ENCODE results near the gene USP40.

GRCh38 chr2:233439191-233439590 is 127.4 kb downstream of the USP40 start:
- no peak for TF ChIP-seq CTCF (tag by site-specific recombination; IDR thresholded peaks at IDR 0.05)
- TF ChIP-seq, protein P1, sequence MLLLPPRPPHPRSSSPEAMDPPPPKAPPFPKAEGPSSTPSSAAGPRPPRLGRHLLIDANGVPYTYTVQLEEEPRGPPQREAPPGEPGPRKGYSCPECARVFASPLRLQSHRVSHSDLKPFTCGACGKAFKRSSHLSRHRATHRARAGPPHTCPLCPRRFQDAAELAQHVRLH (tag by site-specific recombination; IDR thresholded peaks at IDR 0.05) = no peak
- no peak for TF ChIP-seq ZBTB44 (tag by site-specific recombination; IDR thresholded peaks at IDR 0.05)
- TF ChIP-seq, protein P2, sequence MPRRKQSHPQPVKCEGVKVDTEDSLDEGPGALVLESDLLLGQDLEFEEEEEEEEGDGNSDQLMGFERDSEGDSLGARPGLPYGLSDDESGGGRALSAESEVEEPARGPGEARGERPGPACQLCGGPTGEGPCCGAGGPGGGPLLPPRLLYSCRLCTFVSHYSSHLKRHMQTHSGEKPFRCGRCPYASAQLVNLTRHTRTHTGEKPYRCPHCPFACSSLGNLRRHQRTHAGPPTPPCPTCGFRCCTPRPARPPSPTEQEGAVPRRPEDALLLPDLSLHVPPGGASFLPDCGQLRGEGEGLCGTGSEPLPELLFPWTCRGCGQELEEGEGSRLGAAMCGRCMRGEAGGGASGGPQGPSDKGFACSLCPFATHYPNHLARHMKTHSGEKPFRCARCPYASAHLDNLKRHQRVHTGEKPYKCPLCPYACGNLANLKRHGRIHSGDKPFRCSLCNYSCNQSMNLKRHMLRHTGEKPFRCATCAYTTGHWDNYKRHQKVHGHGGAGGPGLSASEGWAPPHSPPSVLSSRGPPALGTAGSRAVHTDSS (tag by site-specific recombination; IDR thresholded peaks at IDR 0.05) = no peak
- TF ChIP-seq, protein P3, sequence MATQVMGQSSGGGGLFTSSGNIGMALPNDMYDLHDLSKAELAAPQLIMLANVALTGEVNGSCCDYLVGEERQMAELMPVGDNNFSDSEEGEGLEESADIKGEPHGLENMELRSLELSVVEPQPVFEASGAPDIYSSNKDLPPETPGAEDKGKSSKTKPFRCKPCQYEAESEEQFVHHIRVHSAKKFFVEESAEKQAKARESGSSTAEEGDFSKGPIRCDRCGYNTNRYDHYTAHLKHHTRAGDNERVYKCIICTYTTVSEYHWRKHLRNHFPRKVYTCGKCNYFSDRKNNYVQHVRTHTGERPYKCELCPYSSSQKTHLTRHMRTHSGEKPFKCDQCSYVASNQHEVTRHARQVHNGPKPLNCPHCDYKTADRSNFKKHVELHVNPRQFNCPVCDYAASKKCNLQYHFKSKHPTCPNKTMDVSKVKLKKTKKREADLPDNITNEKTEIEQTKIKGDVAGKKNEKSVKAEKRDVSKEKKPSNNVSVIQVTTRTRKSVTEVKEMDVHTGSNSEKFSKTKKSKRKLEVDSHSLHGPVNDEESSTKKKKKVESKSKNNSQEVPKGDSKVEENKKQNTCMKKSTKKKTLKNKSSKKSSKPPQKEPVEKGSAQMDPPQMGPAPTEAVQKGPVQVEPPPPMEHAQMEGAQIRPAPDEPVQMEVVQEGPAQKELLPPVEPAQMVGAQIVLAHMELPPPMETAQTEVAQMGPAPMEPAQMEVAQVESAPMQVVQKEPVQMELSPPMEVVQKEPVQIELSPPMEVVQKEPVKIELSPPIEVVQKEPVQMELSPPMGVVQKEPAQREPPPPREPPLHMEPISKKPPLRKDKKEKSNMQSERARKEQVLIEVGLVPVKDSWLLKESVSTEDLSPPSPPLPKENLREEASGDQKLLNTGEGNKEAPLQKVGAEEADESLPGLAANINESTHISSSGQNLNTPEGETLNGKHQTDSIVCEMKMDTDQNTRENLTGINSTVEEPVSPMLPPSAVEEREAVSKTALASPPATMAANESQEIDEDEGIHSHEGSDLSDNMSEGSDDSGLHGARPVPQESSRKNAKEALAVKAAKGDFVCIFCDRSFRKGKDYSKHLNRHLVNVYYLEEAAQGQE (tag by site-specific recombination; IDR thresholded peaks at IDR 0.05) = no peak
- TF ChIP-seq ZNF121 (tag by site-specific recombination; IDR thresholded peaks at IDR 0.05) = no peak
- no peak for TF ChIP-seq BCL6B (tag by site-specific recombination; IDR thresholded peaks at IDR 0.05)
- TF ChIP-seq, protein P4, sequence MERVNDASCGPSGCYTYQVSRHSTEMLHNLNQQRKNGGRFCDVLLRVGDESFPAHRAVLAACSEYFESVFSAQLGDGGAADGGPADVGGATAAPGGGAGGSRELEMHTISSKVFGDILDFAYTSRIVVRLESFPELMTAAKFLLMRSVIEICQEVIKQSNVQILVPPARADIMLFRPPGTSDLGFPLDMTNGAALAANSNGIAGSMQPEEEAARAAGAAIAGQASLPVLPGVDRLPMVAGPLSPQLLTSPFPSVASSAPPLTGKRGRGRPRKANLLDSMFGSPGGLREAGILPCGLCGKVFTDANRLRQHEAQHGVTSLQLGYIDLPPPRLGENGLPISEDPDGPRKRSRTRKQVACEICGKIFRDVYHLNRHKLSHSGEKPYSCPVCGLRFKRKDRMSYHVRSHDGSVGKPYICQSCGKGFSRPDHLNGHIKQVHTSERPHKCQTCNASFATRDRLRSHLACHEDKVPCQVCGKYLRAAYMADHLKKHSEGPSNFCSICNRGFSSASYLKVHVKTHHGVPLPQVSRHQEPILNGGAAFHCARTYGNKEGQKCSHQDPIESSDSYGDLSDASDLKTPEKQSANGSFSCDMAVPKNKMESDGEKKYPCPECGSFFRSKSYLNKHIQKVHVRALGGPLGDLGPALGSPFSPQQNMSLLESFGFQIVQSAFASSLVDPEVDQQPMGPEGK (tag by site-specific recombination; IDR thresholded peaks at IDR 0.05) = no peak
- TF ChIP-seq GLIS1 (tag by site-specific recombination; IDR thresholded peaks at IDR 0.05) = no peak
- TF ChIP-seq, protein P5, sequence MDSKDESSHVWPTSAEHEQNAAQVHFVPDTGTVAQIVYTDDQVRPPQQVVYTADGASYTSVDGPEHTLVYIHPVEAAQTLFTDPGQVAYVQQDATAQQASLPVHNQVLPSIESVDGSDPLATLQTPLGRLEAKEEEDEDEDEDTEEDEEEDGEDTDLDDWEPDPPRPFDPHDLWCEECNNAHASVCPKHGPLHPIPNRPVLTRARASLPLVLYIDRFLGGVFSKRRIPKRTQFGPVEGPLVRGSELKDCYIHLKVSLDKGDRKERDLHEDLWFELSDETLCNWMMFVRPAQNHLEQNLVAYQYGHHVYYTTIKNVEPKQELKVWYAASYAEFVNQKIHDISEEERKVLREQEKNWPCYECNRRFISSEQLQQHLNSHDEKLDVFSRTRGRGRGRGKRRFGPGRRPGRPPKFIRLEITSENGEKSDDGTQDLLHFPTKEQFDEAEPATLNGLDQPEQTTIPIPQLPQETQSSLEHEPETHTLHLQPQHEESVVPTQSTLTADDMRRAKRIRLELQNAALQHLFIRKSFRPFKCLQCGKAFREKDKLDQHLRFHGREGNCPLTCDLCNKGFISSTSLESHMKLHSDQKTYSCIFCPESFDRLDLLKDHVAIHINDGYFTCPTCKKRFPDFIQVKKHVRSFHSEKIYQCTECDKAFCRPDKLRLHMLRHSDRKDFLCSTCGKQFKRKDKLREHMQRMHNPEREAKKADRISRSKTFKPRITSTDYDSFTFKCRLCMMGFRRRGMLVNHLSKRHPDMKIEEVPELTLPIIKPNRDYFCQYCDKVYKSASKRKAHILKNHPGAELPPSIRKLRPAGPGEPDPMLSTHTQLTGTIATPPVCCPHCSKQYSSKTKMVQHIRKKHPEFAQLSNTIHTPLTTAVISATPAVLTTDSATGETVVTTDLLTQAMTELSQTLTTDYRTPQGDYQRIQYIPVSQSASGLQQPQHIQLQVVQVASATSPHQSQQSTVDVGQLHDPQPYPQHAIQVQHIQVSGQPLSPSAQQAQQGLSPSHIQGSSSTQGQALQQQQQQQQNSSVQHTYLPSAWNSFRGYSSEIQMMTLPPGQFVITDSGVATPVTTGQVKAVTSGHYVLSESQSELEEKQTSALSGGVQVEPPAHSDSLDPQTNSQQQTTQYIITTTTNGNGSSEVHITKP (tag by site-specific recombination; IDR thresholded peaks at IDR 0.05) = no peak
- no peak for TF ChIP-seq YY1 (tag by site-specific recombination; IDR thresholded peaks at IDR 0.05)
- no peak for TF ChIP-seq TCF7L2 (IDR thresholded peaks at IDR 0.05; ENCODE audit: borderline replicate concordance, low read depth, low read length)
- no peak for TF ChIP-seq ZBTB48 (tag by site-specific recombination; IDR thresholded peaks at IDR 0.05)

Data from HEK293 (cell line).